GM12878 (cell line): ENCODE results near the gene ROBO1. TPM values are rescaled to one million over a fixed set of nuclear protein-coding genes. Genes with fewer than 3 reads are reported as not detected.

ENCODE experiments used
- ATAC-seq: fragments of 200-7000 bp; cut with Tn5 transposase; 3 replicates; pipeline ENCODE4 v1.9.1; 2020; ENCODE audit warnings: mild to moderate bottlenecking, moderate library complexity
- BruUV-seq: library from RNA; stranded (reverse); fragments of 400-500 nt; replicated peaks from 2 replicates; lab custom pipeline; 2021; lab: Mats Ljungman, UMichigan
- CTCF ChIA-PET: fragments of 300-600 bp; sonication (Branson Sonifier 250); formaldehyde crosslinking; extraction: SDS; loops from one replicate; lab custom pipeline; 2021; ENCODE audit warnings: inconsistent platforms; lab: Yijun Ruan, JAX
- POLR2A ChIA-PET: fragments of 350-600 bp; formaldehyde crosslinking; extraction: SDS; loops from one replicate; lab custom pipeline; 2021; ENCODE audit warnings: inconsistent platforms; lab: Charles Lee
- RAD21 ChIA-PET: fragments of 300-600 bp; sonication (Branson Sonifier 250); formaldehyde crosslinking; loops from one replicate; lab custom pipeline; 2023; ENCODE audit warnings: antibody characterized with exemption; ENCODE audit not compliant: unreplicated experiment; lab: Charles Lee
- SMC1A ChIA-PET: fragments of 300-600 bp; sonication (Branson Sonifier 250); formaldehyde crosslinking; loops from one replicate; lab custom pipeline; 2023; ENCODE audit not compliant: unreplicated experiment, uncharacterized antibody; lab: Charles Lee
- DNase-seq: peaks from one replicate; pipeline ENCODE4 v3.0.0-alpha.2; 2011; ENCODE audit warnings: low read depth, low spot score
- FAIRE-seq: peaks from 3 replicates; lab custom pipeline; 2011; peaks lifted over from hg19 to GRCh38; lab: Jason Lieb, UNC
- H2AFZ ChIP-seq: 2 replicates; pipeline ENCODE4 v1.6.0; 2011; ENCODE audit warnings: low read depth, low read length, control low read depth; ENCODE audit not compliant: control insufficient read depth
- H3K27ac ChIP-seq: 2 replicates; pipeline ENCODE4 v1.5.1; 2011; ENCODE audit warnings: control low read depth; ENCODE audit not compliant: control insufficient read depth, insufficient read depth
- H3K27me3 ChIP-seq, 2 experiments: replicated peaks in 1 of 2; 2 replicates each; pipeline versions ENCODE4 v1.6.0 to v1.6.1; 2011; ENCODE audit warnings: low read length in 1 of 2; ENCODE audit not compliant: control insufficient read depth in 2 of 2, insufficient read depth in 2 of 2
- H3K36me3 ChIP-seq, 2 experiments: 2 replicates each; pipeline ENCODE4 v1.5.1; 2011; ENCODE audit warnings: low read length in 1 of 2; ENCODE audit not compliant: control insufficient read depth in 2 of 2, insufficient read depth in 2 of 2
- H3K4me1 ChIP-seq: 2 replicates; pipeline ENCODE4 v1.6.1; 2011; ENCODE audit warnings: mild to moderate bottlenecking, low read length, moderate library complexity, mixed read lengths; ENCODE audit not compliant: control insufficient read depth, insufficient read depth
- H3K4me2 ChIP-seq: 2 replicates; pipeline ENCODE4 v1.6.0; 2011; ENCODE audit warnings: control low read depth; ENCODE audit not compliant: control insufficient read depth, insufficient read depth
- H3K4me3 ChIP-seq: fragments of 200-600 bp; sonication (generic); 2 replicates; pipeline ENCODE4 v1.5.1; 2016
- H3K79me2 ChIP-seq: 2 replicates; pipeline ENCODE4 v1.6.0; 2011; ENCODE audit warnings: low read length; ENCODE audit not compliant: control insufficient read depth, insufficient read depth
- H3K9ac ChIP-seq: 2 replicates; pipeline ENCODE4 v1.8.0; 2011; ENCODE audit warnings: low read length, control low read depth, mixed read lengths; ENCODE audit not compliant: control insufficient read depth, insufficient read depth
- H3K9me3 ChIP-seq: replicated peaks from 3 replicates; pipeline ENCODE4 v1.5.1; 2011; ENCODE audit warnings: mild to moderate bottlenecking, low read length; ENCODE audit not compliant: control insufficient read depth, insufficient read depth
- H4K20me1 ChIP-seq: 2 replicates; pipeline ENCODE4 v1.6.0; 2011; ENCODE audit not compliant: control insufficient read depth, insufficient read depth
- CBX5 ChIP-seq: sonication (generic); IDR thresholded peaks from 2 replicates; pipeline ENCODE4 v1.6.1; 2016; ENCODE audit warnings: low read depth, moderate library complexity, mild to moderate bottlenecking, inconsistent platforms
- CREB1 ChIP-seq: IDR thresholded peaks from 2 replicates; pipeline ENCODE4 v1.6.1; 2012; ENCODE audit warnings: low read depth, mild to moderate bottlenecking, inconsistent platforms
- EED ChIP-seq: sonication (generic); IDR thresholded peaks from 2 replicates; pipeline ENCODE4 v1.6.1; 2016; ENCODE audit warnings: antibody characterized with exemption, low read depth
- GABPA ChIP-seq: IDR thresholded peaks from 2 replicates; pipeline ENCODE4 v1.6.1; 2014; ENCODE audit warnings: antibody characterized with exemption, low read depth, mild to moderate bottlenecking, inconsistent platforms
- MEF2B ChIP-seq: fragments of 450-650 bp; IDR thresholded peaks from 2 replicates; pipeline ENCODE4 v1.6.1; 2018; ENCODE audit warnings: mild to moderate bottlenecking, moderate library complexity; ENCODE audit not compliant: partially characterized antibody, poor library complexity, severe bottlenecking
- NFXL1 ChIP-seq: fragments of 450-650 bp; IDR thresholded peaks from 2 replicates; pipeline ENCODE4 v1.6.1; 2017; ENCODE audit warnings: antibody characterized with exemption, mild to moderate bottlenecking, borderline replicate concordance
- POLR2AphosphoS2 ChIP-seq: IDR thresholded peaks from 2 replicates; pipeline ENCODE4 v1.6.1; 2011; ENCODE audit warnings: low read depth, mild to moderate bottlenecking, low read length, improper control_type of control experiment, moderate library complexity
- RAD51 ChIP-seq: fragments of 450-650 bp; IDR thresholded peaks from 2 replicates; pipeline ENCODE4 v1.6.1; 2016; ENCODE audit warnings: moderate library complexity, mild to moderate bottlenecking, inconsistent platforms
- RELA ChIP-seq: fragments of 450-650 bp; IDR thresholded peaks from 2 replicates; pipeline ENCODE4 v1.8.0; 2014; ENCODE audit warnings: borderline replicate concordance; ENCODE audit not compliant: partially characterized antibody
- SMAD1 ChIP-seq: fragments of 450-650 bp; IDR thresholded peaks from 2 replicates; pipeline ENCODE4 v1.6.1; 2018; ENCODE audit warnings: mild to moderate bottlenecking, low read depth; ENCODE audit not compliant: partially characterized antibody
- SMAD5 ChIP-seq: IDR thresholded peaks from 2 replicates; pipeline ENCODE4 v1.6.1; 2016; ENCODE audit warnings: antibody characterized with exemption, low read depth
- SMC3 ChIP-seq: IDR thresholded peaks from 2 replicates; pipeline ENCODE4 v1.6.1; 2011; ENCODE audit warnings: low read length, improper control_type of control experiment, borderline replicate concordance
- SP1 ChIP-seq: IDR thresholded peaks from one replicate; pipeline ENCODE4 v1.6.1; 2011; ENCODE audit warnings: low read depth, low read length
- TBL1XR1 ChIP-seq: IDR thresholded peaks from 2 replicates; pipeline ENCODE4 v1.6.1; 2012; ENCODE audit warnings: low read depth, low read length, improper control_type of control experiment
- TCF3 ChIP-seq: IDR thresholded peaks from 2 replicates; pipeline ENCODE4 v1.6.1; 2012; ENCODE audit warnings: low read depth, mild to moderate bottlenecking, low read length, borderline replicate concordance; ENCODE audit not compliant: insufficient read depth
- ZNF384 ChIP-seq: IDR thresholded peaks from 2 replicates; pipeline ENCODE4 v1.6.1; 2012; ENCODE audit warnings: low read depth, mild to moderate bottlenecking, low read length, improper control_type of control experiment, borderline replicate concordance
- WGBS: methylation state at CpG from one replicate; pipeline ENCODE4 v1.1.6; 2016; ENCODE audit warnings: low lambda C conversion rate; ENCODE audit not compliant: insufficient replicate concordance, insufficient coverage; ENCODE audit errors: missing lambda C conversion rate; 5-methylcytosine and 5-hydroxymethylcytosine counted together
- in situ Hi-C: fragments of 300-500 bp; cut with MboI; formaldehyde crosslinking; loops from 9 replicates; pipeline ENCODE4 v1.14.3; 2018; ENCODE audit warnings: mixed read lengths
- intact Hi-C: fragments of 100-400 bp; cut with micrococcal nuclease; formaldehyde crosslinking; loops from one replicate; pipeline ENCODE4 v1.14.2; 2022; ENCODE audit not compliant: unreplicated experiment
- polyA plus RNA-seq, 11 experiments: library from polyadenylated mRNA; depleted of rRNA in 4 of 11; unstranded in 6 of 11; stranded (reverse) in 5 of 11; fragments of >200 nt; fragmentation: Nextera tagmentation in 4 of 11; fragmentation: Illumina TruSeq in 1 of 11; extraction: Ambion mirVana in 4 of 11; extraction: Trizol in 1 of 11; gene quantifications; 1 replicate in 1 of 11; 2 replicates in 10 of 11; pipeline versions ENCODE4 v1.2.1 to v1.2.3, GENCODE V29; 2011 to 2016; ENCODE audit warnings: inconsistent platforms in 2 of 11, missing spikeins in 2 of 11, low read depth in 1 of 11
- total RNA-seq, 4 experiments: library from RNA; depleted of rRNA in 3 of 4; stranded (reverse); fragments of >200 nt in 3 of 4; fragmentation: Illumina TruSeq in 1 of 4; extraction: Trizol in 1 of 4; gene quantifications; 2 replicates each; pipeline versions ENCODE4 v1.2.1 to v1.2.3, GENCODE V29; 2013 to 2021
- TF ChIP-seq, protein P1 (sequence below): IDR thresholded peaks from 2 replicates; pipeline ENCODE4 v1.6.1; 2012; ENCODE audit warnings: low read length, inconsistent platforms
- TF ChIP-seq, protein P2 (sequence below): IDR thresholded peaks from 2 replicates; pipeline ENCODE4 v1.6.1; 2011; ENCODE audit warnings: mild to moderate bottlenecking, low read depth, low read length, moderate library complexity; ENCODE audit not compliant: insufficient replicate concordance
- TF ChIP-seq, protein P3 (sequence below): fragments of 450-650 bp; IDR thresholded peaks from 2 replicates; pipeline ENCODE4 v1.6.1; 2017; ENCODE audit warnings: low read depth, mild to moderate bottlenecking, moderate library complexity

The ROBO1 gene
- total and polyA plus RNA-seq, 10 of the 15 experiments (the other 5 are each of a cell fraction or from before 2014, with no cell fraction given) = 0.29 to 46.5 (median 1.2) TPM

DNA sequence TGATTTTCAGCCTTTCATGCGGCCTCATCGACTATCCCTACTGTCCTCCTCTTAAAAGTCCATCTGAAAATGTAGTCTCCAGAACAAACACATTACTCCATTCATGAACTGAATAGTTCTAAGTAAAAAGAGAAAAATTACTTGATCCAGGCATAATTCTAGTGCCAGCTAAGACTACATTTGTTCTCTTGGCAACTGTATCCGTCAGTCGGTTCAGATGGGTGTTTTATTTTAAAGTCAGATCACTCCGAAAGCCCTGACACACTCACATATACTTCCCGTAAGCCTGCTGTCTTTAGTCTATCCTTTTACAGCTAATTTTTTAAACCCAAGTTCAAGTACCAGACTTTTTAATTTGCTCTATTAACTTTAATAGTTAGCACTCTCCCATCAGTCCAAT, 1102.7 kb downstream of the ROBO1 start:
- H3K27ac ChIP-seq = no peak overlapping the region
- no peak overlapping the region for H2AFZ ChIP-seq
- in situ Hi-C loops (loop anchor here (10.0 to 25.0 kb wide), 2 partner anchors 690 to 822 kb away; no protein-coding TSS in a partner anchor), intact Hi-C loops (loop anchor here (10.0 kb wide), 1 partner anchor 830 kb away; no protein-coding TSS in a partner anchor)
- no peak overlapping the region for H3K4me2 ChIP-seq
- DNase-seq = no peak
- H4K20me1 ChIP-seq = no peaks in the 10 kb centered on the region
- H3K79me2 ChIP-seq = no peaks in the 10 kb centered on the region
- no peaks in the 10 kb centered on the region for H3K4me1 ChIP-seq
- H3K9me3 ChIP-seq = no peaks in the 10 kb centered on the region
- CTCF ChIA-PET = interaction anchor here (0.8 to 2.5 kb wide), 4 partner anchors 36 to 368 kb away, joined by 3 to 15 read pairs (median 3); no protein-coding TSS in a partner anchor
- FAIRE-seq = no peak
- POLR2A ChIA-PET = no interaction called here
- RAD21 ChIA-PET = interaction anchor here (0.8 to 7.6 kb wide), 3 partner anchors 321 to 697 kb away, joined by 3 to 56 read pairs (median 3); no protein-coding TSS in a partner anchor
- H3K9ac ChIP-seq = no peak overlapping the region
- no peaks in the 10 kb centered on the region for H3K36me3 ChIP-seq
- WGBS = 71% methylated on average over 6 of the region's 6 CpGs
- no peak overlapping the region for H3K4me3 ChIP-seq
- no peak for ATAC-seq
- H3K27me3 ChIP-seq = no peaks in the 10 kb centered on the region
- no TSS peak for BruUV-seq
- SMC1A ChIA-PET = interaction anchor here (1.0 to 4.2 kb wide), 10 partner anchors 8 to 1316 kb away, joined by 3 to 15 read pairs (median 5); no protein-coding TSS in a partner anchor
- no peak for TF ChIP-seq EED
- TF ChIP-seq MEF2B = no peak
- TF ChIP-seq TCF3 = no peak
- TF ChIP-seq GABPA = no peak
- TF ChIP-seq, protein P1, sequence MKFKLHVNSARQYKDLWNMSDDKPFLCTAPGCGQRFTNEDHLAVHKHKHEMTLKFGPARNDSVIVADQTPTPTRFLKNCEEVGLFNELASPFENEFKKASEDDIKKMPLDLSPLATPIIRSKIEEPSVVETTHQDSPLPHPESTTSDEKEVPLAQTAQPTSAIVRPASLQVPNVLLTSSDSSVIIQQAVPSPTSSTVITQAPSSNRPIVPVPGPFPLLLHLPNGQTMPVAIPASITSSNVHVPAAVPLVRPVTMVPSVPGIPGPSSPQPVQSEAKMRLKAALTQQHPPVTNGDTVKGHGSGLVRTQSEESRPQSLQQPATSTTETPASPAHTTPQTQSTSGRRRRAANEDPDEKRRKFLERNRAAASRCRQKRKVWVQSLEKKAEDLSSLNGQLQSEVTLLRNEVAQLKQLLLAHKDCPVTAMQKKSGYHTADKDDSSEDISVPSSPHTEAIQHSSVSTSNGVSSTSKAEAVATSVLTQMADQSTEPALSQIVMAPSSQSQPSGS = no peak
- TF ChIP-seq NFXL1 = no peak
- no peak for TF ChIP-seq TBL1XR1
- TF ChIP-seq SP1 = no peak
- TF ChIP-seq CBX5 = no peak
- TF ChIP-seq POLR2AphosphoS2 = no peak
- no peak for TF ChIP-seq RELA
- no peak for TF ChIP-seq CREB1
- no peak for TF ChIP-seq SMAD5
- TF ChIP-seq SMC3 = no peak
- TF ChIP-seq, protein P2, sequence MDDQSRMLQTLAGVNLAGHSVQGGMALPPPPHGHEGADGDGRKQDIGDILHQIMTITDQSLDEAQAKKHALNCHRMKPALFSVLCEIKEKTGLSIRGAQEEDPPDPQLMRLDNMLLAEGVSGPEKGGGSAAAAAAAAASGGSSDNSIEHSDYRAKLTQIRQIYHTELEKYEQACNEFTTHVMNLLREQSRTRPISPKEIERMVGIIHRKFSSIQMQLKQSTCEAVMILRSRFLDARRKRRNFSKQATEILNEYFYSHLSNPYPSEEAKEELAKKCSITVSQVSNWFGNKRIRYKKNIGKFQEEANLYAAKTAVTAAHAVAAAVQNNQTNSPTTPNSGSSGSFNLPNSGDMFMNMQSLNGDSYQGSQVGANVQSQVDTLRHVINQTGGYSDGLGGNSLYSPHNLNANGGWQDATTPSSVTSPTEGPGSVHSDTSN = no peak
- no peak for TF ChIP-seq RAD51
- TF ChIP-seq, protein P3, sequence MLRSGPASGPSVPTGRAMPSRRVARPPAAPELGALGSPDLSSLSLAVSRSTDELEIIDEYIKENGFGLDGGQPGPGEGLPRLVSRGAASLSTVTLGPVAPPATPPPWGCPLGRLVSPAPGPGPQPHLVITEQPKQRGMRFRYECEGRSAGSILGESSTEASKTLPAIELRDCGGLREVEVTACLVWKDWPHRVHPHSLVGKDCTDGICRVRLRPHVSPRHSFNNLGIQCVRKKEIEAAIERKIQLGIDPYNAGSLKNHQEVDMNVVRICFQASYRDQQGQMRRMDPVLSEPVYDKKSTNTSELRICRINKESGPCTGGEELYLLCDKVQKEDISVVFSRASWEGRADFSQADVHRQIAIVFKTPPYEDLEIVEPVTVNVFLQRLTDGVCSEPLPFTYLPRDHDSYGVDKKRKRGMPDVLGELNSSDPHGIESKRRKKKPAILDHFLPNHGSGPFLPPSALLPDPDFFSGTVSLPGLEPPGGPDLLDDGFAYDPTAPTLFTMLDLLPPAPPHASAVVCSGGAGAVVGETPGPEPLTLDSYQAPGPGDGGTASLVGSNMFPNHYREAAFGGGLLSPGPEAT = no peak
- TF ChIP-seq SMAD1 = no peak
- TF ChIP-seq ZNF384 = no peak
